ENCODE results near the gene BPIFB1. TPM values are rescaled to one million over a fixed set of nuclear protein-coding genes. Genes with fewer than 3 reads are reported as not detected.

BPIFB1 gene
- total RNA-seq, 8 experiments from 2014 or later = 0.08 to 0.38 (median 0.18) TPM; not detected in 5

GRCh38 chr20:33328157-33329137 lies 45.4 kb downstream of the BPIFB1 start:
- ATAC-seq (replicated peaks in 6 of 8) = no peak
- in situ Hi-C loops (cut with MboI; ENCODE audit: low pct_unique_long_range_greater_than_20kb in 2 of 9, low sequenced_read_pairs in 9 of 9, unreplicated experiment in 9 of 9) = no loop called here
- Histone ChIP-seq H3K4me1 (replicated peaks in 1 of 2) (no peaks in the 10 kb centered on the region), H3K4me3 (no peak overlapping the region), H3K27ac (no peak overlapping the region)
- 41 to 100% (median 75%) methylated on average over 1 to 9 of the region's 23 CpGs; no CpG with 5 or more reads in 2 of the 10 experiments for WGBS, 10 experiments

DNA sequence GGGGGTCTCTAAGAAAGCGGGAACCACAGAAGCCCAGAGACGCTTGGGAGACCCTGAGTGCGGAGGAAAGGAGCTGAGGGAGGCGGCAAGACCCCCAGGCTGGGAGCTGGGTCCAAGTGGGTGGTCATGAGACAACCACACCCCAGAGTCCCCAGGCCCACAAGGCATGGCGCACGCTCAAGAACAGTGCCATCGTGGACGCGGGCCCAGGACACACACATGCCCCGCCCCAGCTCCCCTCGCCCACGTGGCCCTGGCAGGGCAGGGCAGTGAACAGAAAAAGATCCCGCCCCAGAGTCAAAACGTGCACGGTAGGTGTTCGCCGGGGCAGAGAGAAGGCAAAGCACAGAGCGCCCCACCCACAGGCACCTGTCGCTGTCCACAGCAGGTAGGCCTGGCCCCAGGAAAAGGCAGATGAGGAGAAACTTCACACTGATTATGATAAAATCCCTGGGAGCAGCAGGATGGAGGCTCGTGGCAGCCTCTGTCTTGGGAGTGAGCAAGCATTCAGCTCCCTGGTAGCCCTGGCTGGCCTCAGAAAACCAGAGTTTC lies 50.0 kb downstream of the BPIFB1 start:
- 31 to 90% (median 87%) methylated on average over 2 to 8 of the region's 20 CpGs; no CpG with 5 or more reads in 7 of the 10 experiments for WGBS, 10 experiments
- in situ Hi-C loops (cut with MboI; ENCODE audit: low pct_unique_long_range_greater_than_20kb in 2 of 9, low sequenced_read_pairs in 9 of 9, unreplicated experiment in 9 of 9) = no loop called here
- Histone ChIP-seq H3K4me1 (replicated peaks in 1 of 2) (no peaks in the 10 kb centered on the region), H3K27ac (no peak overlapping the region), H3K4me3 (no peak overlapping the region)
- ATAC-seq (replicated peaks in 6 of 8) = no peak

DNA sequence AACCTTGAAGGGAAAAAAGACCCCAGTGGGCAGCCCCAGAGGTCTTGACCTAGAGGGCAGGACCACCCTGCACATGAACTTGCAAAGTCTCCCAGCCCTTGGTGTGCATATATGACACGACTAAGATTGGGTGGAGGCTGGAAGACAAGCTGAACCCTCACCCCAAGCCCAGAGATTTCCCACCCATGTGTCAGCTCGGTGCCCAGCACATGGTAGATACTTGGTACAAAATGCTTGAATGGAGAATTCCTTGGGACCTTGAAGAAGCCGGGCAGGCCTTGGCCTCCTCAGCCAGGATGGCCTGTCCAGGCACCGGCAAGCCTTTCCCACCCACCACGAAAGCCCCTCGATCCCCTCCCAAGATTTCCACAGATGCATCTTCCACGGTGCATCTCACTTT lies 50.6 kb downstream of the BPIFB1 start:
- in situ Hi-C loops (cut with MboI; ENCODE audit: low pct_unique_long_range_greater_than_20kb in 2 of 9, low sequenced_read_pairs in 9 of 9, unreplicated experiment in 9 of 9) = no loop called here
- Histone ChIP-seq H3K4me3 (no peak overlapping the region), H3K27ac (no peak overlapping the region), H3K4me1 (replicated peaks in 1 of 2) (no peaks in the 10 kb centered on the region)
- 20 to 100% (median 75%) methylated on average over 1 to 7 of the region's 7 CpGs; no CpG with 5 or more reads in 4 of the 10 experiments for WGBS, 10 experiments
- no peak for ATAC-seq (replicated peaks in 6 of 8)

DNA sequence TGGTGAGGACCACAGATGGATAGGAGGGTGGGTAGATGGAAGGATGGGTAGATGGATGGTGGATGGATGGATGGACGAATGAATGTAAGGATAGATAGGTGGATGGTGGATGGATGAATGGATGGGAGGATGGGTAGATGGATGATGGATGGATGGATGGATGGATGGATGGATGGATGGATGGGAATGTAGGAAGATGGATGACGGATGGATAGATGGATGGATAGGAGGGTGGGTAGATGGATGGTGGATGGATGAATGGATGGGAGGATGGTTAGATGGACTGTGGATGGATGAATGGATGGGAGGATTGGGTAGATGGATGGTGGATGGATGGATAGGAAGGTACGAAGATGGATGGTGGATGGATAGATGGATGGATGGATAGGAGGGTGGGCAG lies 51.1 kb downstream of the BPIFB1 start:
- 47 to 100% (median 61%) methylated on average over 1 to 3 of the region's 3 CpGs for WGBS, 10 experiments

GRCh38 chr20:33336375-33336774 lies 53.4 kb downstream of the BPIFB1 start:
- Histone ChIP-seq H3K4me1 (replicated peaks in 1 of 2) (no peaks in the 10 kb centered on the region), H3K27ac (no peak overlapping the region), H3K4me3 (no peak overlapping the region)
- WGBS, 10 experiments = 50 to 100% (median 86%) methylated on average over 1 to 3 of the region's 3 CpGs; no CpG with 5 or more reads in 4 of the 10 experiments
- ATAC-seq (replicated peaks in 6 of 8) = no peak
- in situ Hi-C loops (cut with MboI; ENCODE audit: low pct_unique_long_range_greater_than_20kb in 2 of 9, low sequenced_read_pairs in 9 of 9, unreplicated experiment in 9 of 9) = no loop called here

More for the DNA sequence above, 51.1 kb downstream of the BPIFB1 start:
- in situ Hi-C loops (cut with MboI; ENCODE audit: low pct_unique_long_range_greater_than_20kb in 2 of 9, low sequenced_read_pairs in 9 of 9, unreplicated experiment in 9 of 9) = no loop called here
- Histone ChIP-seq H3K27ac (no peak overlapping the region), H3K4me3 (no peak overlapping the region), H3K4me1 (replicated peaks in 1 of 2) (no peaks in the 10 kb centered on the region)
- ATAC-seq (replicated peaks in 6 of 8) = no peak

DNA sequence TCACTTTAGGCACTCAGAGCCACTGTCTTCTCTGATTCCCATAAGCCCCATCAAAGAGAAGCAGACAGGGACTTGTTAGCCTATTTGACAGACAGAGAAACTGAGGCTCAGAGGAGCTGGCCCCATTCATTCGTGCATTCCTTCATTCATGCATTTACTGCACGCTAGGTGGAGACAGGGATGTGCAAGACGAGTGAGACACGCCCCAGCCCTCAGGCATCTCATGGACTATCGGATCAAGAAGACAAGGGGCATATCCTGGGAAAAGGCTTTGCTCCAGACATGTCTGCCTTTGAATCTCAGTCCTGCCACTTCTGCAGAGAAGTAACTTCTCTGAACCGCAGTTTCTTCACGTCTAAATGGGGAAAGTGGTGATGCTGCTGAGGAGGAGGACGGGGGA lies 54.1 kb downstream of the BPIFB1 start:
- 20 to 70% (median 59%) methylated on average over 1 to 7 of the region's 8 CpGs; no CpG with 5 or more reads in 6 of the 10 experiments for WGBS, 10 experiments
- in situ Hi-C loops (cut with MboI; ENCODE audit: low pct_unique_long_range_greater_than_20kb in 2 of 9, low sequenced_read_pairs in 9 of 9, unreplicated experiment in 9 of 9) = no loop called here
- H3K4me1 ChIP-seq (replicated peaks in 1 of 2) = no peaks in the 10 kb centered on the region
- no peak overlapping the region for H3K4me3 ChIP-seq
- H3K27ac ChIP-seq = no peak overlapping the region
- ATAC-seq (replicated peaks in 6 of 8) = peak in 3 of 8 experiments; percentile 18 to 46 (median 46)

DNA sequence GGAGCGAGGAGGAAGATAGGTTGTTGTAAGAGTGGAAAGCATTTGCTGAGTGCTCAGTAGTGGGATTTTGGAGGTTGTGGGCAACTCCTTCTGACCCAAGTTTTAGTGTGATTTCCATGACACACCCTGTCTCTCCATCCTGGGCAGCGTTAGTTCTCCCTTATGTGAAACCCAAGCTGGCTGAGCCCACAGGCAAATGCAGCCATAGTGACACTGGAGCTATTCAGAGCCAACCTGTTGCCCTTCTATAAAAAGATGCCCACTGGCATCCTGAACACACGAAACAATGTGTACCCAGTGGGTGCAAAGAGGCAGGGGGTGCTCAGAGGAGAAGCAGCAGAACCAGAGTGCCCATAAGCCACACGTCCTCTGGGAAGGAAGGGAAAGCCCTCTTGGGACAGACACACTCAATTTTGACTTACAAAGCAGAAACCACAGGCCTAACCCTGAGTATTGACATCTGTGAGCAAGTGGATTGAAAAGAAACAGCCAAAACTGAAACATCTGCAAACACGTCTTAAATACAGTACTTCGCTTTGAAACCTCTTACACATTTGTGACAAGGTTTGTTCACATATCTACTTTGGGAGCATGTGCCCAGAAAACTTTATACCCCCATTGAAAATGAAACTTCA lies 54.6 kb downstream of the BPIFB1 start:
- peak in 1 of 8 experiments; percentile 20 for ATAC-seq (replicated peaks in 6 of 8)
- in situ Hi-C loops (cut with MboI; ENCODE audit: low pct_unique_long_range_greater_than_20kb in 2 of 9, low sequenced_read_pairs in 9 of 9, unreplicated experiment in 9 of 9) = no loop called here
- WGBS, 10 experiments = 0 to 100% (median 67%) methylated on average over 1 to 4 of the region's 6 CpGs; no CpG with 5 or more reads in 3 of the 10 experiments
- Histone ChIP-seq H3K4me1 (replicated peaks in 1 of 2) (no peaks in the 10 kb centered on the region), H3K4me3 (no peak overlapping the region), H3K27ac (no peak overlapping the region)

DNA sequence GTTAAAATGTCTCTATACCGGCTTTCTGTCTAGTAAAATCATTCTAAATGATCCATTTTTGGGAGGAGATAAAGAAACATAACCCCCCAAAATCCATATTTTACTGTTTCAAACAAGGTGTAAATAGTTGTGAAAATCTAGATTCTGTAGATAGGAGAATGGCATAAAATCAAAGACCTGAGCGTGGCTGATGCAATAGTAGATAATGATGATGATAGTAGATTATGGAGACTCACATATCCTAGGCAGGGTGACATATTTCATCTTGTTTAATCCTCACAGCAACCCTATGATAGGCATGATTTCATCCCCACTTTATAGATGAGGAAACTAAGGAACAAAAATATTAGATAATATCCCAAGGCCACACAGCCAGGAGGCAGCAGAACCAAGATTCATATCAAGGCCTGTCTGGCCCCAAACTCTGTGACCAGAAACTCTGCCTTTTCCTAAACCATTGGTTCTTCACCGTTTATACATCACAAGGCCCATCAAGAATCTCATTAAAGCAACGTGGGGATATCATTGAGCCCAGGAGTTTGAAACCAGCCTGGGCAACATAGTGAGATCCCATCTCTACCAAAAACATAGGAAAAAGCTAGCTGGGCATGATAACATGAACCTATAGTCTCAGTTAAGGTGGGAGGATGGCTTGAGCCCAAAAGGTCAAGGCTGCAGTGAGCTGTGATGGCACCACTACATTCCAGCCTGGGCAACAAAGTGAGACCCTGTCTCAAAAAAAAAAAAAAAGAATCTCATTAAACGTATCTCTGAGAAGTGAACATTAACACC lies 55.6 kb downstream of the BPIFB1 start:
- H3K4me3 ChIP-seq = no peak overlapping the region
- WGBS, 10 experiments = 7 to 100% (median 82%) methylated on average over 1 to 5 of the region's 5 CpGs
- in situ Hi-C loops (cut with MboI; ENCODE audit: low pct_unique_long_range_greater_than_20kb in 2 of 9, low sequenced_read_pairs in 9 of 9, unreplicated experiment in 9 of 9) = no loop called here
- H3K27ac ChIP-seq = no peak overlapping the region
- no peak for ATAC-seq (replicated peaks in 6 of 8)
- H3K4me1 ChIP-seq (replicated peaks in 1 of 2) = no peaks in the 10 kb centered on the region

DNA sequence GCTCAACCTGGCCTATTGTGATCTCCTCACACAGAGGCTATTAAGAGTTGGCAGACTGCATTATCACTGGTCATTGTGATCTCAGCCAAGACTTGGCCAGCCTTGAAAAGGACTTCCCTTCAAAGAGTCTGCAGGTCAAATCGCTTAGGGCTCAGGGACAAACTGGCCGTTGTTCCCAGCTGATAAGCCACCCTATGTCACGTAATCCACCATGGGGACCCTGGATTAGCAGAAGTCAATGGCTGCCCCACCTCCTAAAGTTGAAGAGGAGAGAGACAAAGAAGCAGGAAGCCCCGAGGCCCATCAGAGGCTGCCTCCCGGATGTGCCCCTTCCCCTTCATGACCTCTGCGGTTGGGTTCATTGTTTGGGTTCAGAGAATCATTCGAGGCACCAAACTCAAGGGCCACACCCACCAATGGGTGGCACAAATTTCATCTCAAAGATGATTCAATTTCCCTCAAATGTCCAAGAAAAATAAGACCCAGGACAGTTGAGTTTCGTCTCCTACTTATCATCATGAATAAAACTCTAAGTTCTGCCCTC lies 56.6 kb downstream of the BPIFB1 start:
- in situ Hi-C loops (cut with MboI; ENCODE audit: low pct_unique_long_range_greater_than_20kb in 2 of 9, low sequenced_read_pairs in 9 of 9, unreplicated experiment in 9 of 9) = no loop called here
- 43 to 100% (median 61%) methylated on average over 1 to 7 of the region's 8 CpGs; no CpG with 5 or more reads in 4 of the 10 experiments for WGBS, 10 experiments
- Histone ChIP-seq H3K4me1 (replicated peaks in 1 of 2) (no peaks in the 10 kb centered on the region), H3K4me3 (no peak overlapping the region), H3K27ac (no peak overlapping the region)
- no peak for ATAC-seq (replicated peaks in 6 of 8)

DNA sequence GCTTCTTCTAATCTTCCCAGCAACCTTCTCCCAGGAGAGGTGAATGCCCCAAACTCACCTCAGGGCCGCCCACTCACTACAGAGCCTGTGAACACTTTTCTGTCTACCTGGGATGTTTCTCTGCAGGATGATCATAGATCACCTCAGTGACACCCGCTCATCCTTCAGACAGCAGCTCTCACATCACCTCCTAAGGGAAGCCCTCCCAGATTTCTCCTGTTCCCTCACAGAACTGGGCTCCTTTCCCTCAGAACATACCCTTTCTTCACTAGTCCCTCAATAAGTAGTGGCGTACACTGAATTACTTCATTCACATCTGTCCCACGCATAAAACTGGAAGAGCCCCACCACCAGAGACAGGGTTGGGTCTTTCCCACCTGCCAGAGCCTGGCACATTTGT lies 60.5 kb downstream of the BPIFB1 start:
- Histone ChIP-seq H3K4me1 (replicated peaks in 1 of 2) (no peaks in the 10 kb centered on the region), H3K4me3 (no peak overlapping the region), H3K27ac (no peak overlapping the region)
- WGBS, 10 experiments = 75 to 100% (median 92%) methylated on average over 1 to 4 of the region's 4 CpGs; no CpG with 5 or more reads in 5 of the 10 experiments
- in situ Hi-C loops (cut with MboI; ENCODE audit: low pct_unique_long_range_greater_than_20kb in 2 of 9, low sequenced_read_pairs in 9 of 9, unreplicated experiment in 9 of 9) = no loop called here
- ATAC-seq (replicated peaks in 6 of 8) = no peak

DNA sequence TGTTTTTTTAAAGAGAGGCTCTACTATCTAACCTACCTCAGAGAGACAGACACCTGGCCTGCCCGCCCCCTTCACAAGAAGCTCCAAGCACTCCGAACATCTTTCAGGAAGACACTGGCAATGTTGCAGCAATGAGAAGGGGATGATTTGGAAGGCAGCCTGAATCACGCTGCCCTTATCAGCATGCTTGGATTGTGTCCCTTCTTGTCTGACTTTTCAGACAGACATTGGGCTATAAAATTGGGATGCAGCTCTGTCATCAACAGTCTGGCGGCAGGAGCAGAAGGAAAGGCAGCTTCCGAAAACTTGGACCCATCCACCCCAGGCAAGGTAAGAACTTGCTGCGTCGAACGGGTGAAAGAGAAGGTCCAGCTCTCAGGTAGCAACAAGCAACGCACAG lies 62.3 kb downstream of the BPIFB1 start:
- no peaks in the 10 kb centered on the region for H3K4me1 ChIP-seq (replicated peaks in 1 of 2)
- H3K27ac ChIP-seq = no peak overlapping the region
- no peak overlapping the region for H3K4me3 ChIP-seq
- in situ Hi-C loops (cut with MboI; ENCODE audit: low pct_unique_long_range_greater_than_20kb in 2 of 9, low sequenced_read_pairs in 9 of 9, unreplicated experiment in 9 of 9) = no loop called here
- no peak for ATAC-seq (replicated peaks in 6 of 8)
- WGBS, 10 experiments = 70 to 100% (median 82%) methylated on average over 1 to 7 of the region's 9 CpGs; no CpG with 5 or more reads in 3 of the 10 experiments

DNA sequence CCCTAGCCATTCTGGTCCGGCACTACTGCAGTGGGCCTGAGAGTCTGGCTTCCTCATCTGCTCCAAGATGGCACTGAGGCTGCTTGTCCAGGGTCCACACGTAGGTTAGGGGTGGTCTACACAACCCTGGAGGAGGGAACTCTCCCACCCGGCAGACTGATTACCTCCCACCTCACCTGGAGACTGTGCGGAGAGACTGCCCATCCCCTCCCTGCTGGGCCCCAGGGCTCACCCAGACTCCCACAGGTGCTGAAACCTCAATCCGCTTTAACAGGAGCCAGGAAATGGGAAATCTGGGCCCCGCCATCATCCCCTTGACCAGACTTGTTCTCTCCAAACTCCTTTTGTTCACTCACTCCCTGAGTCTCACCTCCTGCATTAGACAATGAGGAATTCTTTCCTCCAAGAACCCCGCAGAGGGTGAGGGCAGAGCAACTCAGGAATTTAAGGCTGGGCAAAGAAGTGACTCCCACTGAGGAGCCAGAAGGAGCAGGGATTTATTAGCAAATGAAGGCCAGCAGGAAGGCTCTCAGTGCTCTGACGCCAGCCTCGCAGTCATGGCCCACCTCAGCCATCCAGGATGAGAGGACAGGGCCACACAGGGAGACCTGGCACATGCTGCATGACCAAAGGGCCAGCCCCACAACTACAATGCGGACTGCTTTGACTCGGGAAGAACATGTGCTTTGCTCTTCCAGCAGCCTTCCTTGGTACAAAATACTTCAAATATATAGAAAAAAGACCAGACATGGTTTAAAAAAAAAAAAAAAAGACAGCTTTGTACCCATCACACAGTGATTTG lies 65.3 kb downstream of the BPIFB1 start:
- in situ Hi-C loops (cut with MboI; ENCODE audit: low pct_unique_long_range_greater_than_20kb in 2 of 9, low sequenced_read_pairs in 9 of 9, unreplicated experiment in 9 of 9) = no loop called here
- no peak for ATAC-seq (replicated peaks in 6 of 8)
- Histone ChIP-seq H3K4me3 (no peak overlapping the region), H3K27ac (no peak overlapping the region), H3K4me1 (replicated peaks in 1 of 2) (no peaks in the 10 kb centered on the region)
- WGBS, 10 experiments = 53 to 100% (median 82%) methylated on average over 1 to 6 of the region's 11 CpGs; no CpG with 5 or more reads in 2 of the 10 experiments

Measured in motor neuron (in vitro differentiated cells).